EL (cell line): ENCODE measurements around the gene CANT1.
"Not testable (repeated sequence)": the region's sequence is repeated elsewhere in the genome, so short reads cannot be mapped to it uniquely, and the experiment has no call there.

Experiments
- DNase-seq: peaks from one replicate; pipeline ENCODE4 v3.0.0-alpha.2; 2016

CANT1 gene

DNA sequence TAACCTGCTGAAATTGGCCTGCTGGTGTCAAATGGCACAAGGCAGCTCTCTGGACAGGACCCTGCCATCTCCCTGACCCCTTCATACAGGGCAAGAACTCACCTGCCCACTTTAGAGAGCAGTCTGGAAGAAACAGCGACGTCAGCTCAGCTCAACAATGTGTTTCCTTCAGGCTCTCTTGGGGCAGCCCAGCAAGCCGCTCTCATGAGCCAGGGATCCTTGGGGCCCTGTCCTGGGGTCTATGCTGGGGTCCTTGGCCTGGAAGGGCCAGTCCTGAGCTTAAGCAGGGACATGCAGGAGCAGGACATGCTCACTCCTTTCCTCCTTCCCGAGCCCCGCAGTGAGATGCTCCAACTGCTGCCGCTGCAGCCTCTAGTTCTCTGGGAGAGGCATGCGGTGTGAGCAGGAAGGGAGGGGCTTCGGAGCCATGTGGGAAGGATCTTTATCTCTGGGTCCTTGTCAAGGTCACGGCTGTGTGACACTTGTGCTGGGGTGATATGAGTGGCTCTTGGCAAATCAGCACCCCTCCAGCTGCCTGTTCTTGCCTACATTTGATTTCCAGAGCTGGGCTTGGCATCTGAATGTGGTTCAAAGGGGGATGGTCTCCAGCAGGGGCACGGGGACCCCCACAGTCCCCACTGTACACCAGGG lies 17.8 kb upstream of the CANT1 start:
- DNase-seq = peak; percentile 43

DNA sequence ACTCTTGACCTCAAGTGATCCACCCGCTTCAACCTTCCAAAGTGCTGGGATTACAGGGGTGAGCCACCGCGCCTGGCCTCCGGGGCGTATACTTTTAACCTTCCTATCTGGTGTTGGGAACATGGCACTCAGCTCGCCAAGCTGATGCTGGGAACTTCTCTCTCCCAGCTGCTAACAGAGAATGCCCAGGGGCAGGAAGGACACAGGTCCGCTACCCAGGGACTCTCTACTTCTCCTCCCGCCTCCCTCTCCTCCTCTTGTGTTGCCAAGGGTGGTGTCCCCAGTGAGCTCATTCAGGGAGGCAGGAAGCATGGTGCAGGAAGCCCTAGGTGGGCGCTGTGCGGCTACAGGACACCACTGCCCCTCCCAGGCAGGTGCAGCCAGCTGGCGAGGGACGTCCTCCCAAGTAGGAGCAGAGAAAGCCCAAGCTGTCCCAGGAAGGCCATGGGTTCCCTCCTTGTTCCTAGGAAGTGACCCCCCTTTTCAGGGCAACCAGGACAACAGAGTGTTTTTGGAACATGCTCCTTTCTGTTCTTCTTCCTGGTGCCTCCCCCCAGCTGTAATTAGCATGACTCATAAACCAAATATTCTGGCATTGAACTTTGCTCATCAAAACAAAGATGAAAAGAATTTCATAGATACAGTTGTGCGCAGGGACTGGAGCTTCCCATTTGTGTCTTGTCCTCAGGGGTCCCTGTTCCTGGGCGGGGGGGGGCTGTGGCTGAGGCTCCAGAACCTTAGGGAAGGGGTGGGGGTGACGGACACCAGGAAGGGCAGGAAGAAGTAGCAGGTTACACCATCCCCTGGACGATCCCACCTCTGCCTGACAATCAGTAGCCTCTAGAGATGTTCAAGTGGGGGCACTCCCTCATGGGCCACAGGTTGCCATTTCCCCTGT lies 17.1 kb upstream of the CANT1 start:
- peak; percentile 89 for DNase-seq

GRCh38 chr17:79024901-79025737 lies 15.6 kb upstream of the CANT1 start:
- DNase-seq = no peak

- DNase-seq = peak; percentile 50
Measured at GRCh38 chr17:79023886-79024771, 14.6 kb upstream of the CANT1 start, which contains the start of gene C1QTNF1. Gene C1QTNF1, plus strand, starts transcription at chr17:79024169. Its CDS starts 19,800 bp downstream, at chr17:79043969.

- DNase-seq = no peak
Measured at GRCh38 chr17:79023180-79023705, 13.7 kb upstream of the CANT1 start.

DNA sequence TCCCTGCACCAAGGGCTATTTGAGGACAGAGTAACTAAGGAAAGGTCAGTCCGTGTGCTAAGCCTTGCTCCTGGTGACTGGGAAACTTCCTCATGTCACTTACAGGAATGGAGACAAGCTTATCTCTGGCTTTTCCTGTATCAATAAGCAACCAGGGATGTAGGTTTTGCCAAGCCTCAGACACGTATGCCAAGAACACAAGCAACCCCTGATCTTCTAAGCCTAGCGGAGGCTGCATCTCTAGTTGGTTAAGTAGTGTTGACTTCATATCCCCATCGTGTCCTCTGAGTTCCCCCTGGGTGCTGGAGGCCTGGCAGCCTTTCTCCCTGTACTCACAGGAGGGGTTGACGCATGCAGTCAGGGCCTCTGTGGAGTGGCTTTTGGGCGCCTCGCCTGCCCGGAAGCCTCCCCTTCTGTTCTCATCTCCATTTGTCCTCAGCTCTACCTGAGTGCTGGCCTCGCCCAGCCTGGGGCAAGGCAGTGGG lies 13.0 kb upstream of the CANT1 start:
- no peak for DNase-seq

DNA sequence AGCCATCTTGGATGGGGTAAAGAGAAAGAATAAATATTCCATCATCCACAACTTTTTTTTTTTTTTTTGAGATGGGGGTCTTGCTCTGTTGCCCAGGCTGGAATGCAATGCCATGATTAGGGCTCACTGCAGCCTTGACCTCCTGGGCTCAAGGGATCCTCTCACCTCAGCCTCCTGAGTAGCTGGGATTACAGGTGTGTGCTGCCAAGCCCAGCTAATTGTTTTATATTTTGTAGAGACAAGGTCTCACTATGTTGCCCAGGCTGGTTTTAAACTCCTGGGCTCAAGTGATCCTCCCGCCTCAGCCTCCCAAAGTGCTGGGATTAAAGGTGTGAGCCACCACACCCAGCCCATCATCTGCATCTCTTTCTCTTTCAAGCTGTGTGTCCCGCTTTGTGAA lies 12.4 kb upstream of the CANT1 start:
- DNase-seq = not testable (repeated sequence)

DNA sequence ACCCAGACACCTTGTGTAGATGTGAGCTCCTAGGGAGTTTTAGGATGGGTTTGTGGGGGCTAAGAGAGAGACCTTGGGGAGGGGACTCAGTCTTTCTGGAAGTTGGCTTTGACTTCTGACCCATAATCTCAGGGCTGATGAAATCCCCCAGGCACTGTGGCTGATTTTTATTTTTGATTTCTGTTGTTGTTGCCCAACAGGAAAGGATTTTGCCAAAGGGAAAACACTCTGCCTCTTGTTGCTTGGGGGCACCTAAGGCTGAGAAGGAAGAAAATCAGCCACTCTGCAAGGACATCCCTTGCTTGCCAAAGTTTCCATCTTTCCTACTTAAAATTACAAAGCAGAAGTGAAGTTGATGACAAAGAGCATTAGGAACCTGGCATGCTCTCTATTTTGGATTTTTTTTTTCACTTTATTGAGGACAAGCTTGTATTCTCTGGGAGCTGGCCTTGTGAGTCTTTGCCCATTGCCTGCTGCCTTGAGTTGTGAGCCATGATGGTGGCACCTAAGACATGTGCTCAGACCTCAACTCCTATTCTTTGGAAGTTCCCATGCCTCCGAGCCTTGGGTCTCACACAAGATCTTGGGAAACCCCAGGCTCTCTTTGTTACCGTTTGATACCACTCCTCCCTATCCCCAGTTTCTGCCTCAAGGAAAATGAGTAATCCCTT lies 11.2 kb upstream of the CANT1 start:
- peak; percentile 25 for DNase-seq

GRCh38 chr17:79019632-79020584 lies 10.3 kb upstream of the CANT1 start:
- peak; percentile 77 for DNase-seq

DNA sequence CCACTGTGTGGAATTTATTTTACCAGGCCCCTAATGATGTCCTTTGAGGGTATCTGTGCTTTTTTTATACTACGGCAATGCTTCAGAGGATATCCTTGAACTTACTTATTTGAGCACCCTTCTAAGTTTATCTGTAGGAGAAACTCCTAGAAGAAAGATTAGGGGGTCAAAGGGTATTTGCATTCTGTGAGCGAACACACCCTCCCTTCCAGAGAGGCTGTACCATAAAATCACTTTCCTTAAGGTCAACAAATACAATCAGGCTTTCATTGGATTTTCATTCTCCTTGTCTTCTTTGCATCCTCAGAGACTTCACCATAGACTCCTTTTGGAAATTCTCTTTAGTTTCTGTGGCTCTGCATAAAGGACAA lies 9.7 kb upstream of the CANT1 start:
- DNase-seq = no peak

DNA sequence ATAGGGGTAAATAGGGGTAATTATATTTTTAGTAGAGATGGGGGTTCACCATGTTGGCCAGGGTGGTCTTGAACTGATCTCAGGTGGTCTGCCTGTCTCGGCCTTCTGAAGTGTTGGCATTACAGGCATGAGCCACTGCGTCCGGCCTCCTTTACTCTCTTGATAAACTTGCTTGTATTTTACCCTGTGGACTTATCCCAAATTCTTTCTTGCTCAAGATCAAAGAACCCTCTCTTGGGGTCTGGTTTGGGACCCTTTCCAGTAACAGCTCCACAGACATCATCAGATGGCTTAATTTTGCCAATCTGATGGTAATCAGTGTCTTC lies 8.8 kb upstream of the CANT1 start:
- no peak for DNase-seq

- no peak for DNase-seq
Measured at GRCh38 chr17:79017546-79018369, 8.2 kb upstream of the CANT1 start.

GRCh38 chr17:79014158-79014758 lies 4.7 kb upstream of the CANT1 start:
- no peak for DNase-seq

GRCh38 chr17:79012563-79013134 lies 3.1 kb upstream of the CANT1 start:
- DNase-seq = no peak

DNA sequence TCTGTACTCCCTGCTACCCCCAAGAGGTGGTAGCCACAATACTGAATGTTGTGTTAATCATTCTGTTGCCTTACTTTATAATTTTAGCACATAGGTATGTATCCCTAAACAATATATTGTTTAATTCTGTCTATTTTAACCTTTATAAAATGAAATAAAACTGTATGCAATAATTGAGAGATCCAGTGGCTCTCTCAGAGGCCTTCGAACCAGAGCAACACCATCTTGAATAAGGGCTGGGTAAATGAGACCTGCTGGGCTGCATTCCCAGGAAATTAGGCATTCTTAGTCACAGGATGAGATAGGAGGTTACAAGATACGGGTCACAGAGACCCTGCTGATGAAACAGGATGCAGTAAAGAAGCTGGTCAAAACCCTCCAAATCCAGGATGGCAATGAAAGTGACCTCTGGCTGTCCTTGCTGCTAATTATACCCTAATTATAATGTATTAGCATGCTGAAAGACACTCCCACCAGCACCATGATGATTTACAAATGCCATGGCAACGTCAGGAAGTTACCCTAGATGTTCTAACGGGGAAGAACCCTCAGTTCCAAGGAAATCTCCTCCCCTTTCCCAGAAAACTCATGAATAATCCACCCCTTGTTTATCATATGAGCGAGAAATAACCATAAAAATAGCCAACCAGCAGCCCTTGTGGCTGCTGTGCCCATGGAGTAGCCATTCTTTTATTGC lies 2.0 kb upstream of the CANT1 start:
- peak; percentile 81 for DNase-seq

GRCh38 chr17:79010304-79010646 lies 711 bp upstream of the CANT1 start:
- no peak for DNase-seq

- no peak for DNase-seq
Measured at GRCh38 chr17:79008666-79009387, 737 bp downstream of the CANT1 start.
